Stimulated activated CD4-positive, alpha-beta T cell treated with anti-CD3 and anti-CD28 coated beads, Interleukin-15, amount 100 ng/mL, for 1 hour (primary cell): ENCODE results near the gene NAXD.
"Not testable (repeated sequence)": the region's sequence is repeated elsewhere in the genome, so short reads cannot be mapped to it uniquely, and the experiment has no call there.

Experiments used
- DNase-seq, 2 donors: peaks; one replicate each; pipeline ENCODE4 v3.0.0-alpha.2; 2020; ENCODE audit warnings: low read depth in 1 of 2, low spot score in 1 of 2

Gene NAXD

DNA sequence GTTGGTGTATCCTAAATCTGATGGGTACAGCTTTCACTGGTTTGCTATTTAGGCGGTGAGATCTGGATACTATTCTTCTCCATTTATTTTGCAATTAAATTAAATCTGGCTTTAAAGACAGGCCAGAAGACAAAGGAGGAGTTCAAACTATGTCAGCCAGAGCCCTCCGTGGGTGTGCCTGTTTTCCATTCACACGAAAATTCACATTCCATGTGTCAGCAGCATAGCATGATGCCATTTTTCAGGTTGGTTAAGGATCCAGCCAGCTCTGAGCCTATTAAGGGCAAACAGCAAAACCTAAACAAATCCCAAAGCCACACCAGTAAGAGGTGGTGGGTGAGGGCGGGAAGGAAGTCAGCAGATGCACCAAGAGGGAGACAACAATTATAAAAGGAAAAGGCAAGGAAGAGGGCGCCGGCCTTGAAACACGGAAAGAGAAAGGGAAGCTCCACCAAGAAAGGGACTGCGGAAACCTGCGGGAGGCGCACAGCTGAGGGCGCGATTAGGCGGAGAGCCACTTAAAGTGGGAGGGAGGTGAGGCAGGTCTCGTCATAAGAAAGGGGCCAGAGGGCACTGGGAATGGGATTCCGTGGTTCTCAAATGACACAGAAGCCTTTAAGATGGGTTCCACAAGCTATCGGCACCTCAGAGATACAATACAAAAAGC lies 47.6 kb downstream of the NAXD start:
- no peak for DNase-seq

DNA sequence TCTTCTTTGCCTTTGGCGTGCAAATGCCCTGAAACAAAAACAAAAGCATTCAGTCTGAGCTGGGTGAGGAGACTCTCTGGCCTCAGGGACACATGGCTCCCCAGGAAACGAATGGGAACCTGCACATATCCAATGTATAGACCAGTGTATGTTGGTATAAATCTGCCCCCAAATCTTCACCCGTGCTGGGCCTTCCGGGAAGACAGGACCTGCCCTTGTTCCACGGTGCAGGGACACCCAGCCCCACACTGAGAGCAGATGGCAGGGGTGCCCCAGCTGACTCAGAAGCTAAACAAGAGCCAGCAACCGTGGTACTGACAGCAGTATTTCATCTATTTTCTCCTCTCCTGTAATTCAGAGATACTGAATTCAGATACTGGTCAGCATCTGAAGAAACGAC lies 48.1 kb downstream of the NAXD start:
- no peak for DNase-seq

DNA sequence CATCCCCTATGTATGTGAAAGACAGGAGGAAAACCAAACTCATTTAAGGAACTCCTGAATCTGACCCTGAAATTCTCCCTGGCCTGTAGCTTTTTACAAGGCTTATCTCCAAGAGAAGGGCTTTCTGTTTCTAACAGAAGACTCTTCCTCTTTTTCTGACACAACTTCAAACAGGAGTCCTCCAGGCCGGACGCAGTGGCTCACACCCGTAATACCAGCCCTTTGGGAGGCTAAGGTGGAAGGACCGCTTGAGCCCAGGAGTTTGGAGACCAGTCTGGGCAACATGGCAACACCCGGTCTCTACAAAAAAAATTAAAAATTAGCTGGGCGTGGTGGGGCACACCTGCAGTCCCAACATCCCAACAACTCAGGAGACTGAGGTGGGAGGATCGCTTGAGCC lies 48.7 kb downstream of the NAXD start:
- DNase-seq, result no peak

DNA sequence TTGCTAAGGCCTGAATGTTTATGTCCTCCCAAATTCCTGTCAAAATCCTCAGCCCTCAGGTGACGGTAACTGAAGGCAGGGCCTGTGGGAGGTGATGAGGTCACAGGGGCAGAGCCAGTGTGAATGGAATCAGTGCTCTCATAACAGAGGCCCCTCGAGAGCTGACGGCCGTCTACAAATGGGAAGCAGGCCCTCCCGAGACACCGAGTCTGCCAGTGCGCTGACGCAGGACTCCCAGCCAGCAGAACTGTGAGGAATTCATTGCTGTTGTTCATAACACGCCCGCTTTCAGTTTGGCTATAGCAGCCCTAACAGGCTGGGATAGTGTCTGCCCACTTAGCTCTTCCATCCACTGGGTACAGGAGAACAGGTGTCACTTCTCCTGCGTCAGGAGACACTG lies 49.3 kb downstream of the NAXD start:
- no peak for DNase-seq

DNA sequence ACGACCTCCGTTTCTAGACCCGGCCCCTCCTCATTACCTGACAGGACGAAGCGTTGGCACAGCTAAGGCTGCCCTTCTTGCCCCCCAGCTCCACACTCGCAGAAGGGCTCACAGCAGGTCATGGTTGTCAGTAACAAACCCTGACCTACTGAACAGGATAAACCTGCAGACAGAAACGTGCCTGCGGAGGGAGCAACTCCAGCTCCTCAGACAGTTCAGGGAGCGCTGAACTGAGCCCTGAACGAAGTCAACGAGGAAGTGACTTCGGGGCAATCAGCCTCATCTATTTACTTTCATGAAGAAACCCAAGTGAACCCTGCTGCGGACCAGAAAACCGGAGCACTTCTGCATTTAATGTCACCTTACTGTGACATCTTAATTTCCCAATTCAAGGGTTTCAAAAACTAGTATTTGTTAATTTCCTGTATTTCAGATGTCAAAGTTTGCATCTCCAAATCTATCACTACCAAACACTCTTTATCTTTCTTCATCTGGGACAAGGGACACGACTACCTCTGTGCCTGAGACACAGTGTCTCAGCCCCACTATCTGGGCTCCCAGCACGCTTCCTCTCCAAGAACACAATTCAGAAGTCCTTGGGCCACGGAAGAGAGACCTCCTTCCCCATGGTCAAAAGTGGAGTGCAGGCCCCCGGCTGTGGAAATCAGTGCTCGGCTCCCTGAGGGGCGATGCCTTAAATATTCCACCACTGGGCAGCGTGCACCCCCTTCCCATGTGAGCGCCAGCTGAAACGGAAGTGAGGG lies 50.3 kb downstream of the NAXD start:
- DNase-seq, result no peak

DNA sequence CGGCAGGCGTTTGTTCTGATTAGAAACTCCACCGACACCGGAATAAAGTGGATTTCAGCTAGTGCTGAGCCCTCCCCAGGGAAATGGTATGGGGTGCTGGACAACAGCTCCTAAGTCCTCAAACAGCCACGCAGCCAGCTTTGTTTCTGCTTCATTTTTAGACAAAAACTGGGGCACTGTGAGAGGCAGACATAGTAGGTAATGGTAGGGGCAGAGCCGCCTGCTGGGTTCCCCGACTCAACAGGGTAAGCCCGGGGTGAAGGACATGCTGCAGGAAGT lies 50.8 kb downstream of the NAXD start:
- no peak for DNase-seq

DNA sequence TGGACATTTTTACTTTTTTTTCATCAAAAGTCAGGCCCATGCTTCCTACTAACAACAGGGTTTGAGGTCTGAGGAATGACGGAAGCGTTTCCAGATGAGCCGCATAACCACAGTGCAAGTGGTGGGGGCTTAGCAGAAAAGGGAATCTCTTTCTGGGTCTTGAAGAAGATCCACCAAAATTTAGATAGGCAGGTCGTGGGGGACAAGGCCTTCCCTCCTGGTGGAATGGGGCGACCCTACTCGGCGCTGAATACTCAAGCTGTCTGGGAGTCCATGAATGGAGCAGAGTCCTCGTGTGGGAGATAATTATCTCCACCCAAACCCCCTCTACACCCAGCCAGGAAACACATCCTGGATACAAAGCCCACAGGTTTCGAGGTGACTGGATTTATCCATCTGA lies 53.7 kb downstream of the NAXD start:
- no peak for DNase-seq

DNA sequence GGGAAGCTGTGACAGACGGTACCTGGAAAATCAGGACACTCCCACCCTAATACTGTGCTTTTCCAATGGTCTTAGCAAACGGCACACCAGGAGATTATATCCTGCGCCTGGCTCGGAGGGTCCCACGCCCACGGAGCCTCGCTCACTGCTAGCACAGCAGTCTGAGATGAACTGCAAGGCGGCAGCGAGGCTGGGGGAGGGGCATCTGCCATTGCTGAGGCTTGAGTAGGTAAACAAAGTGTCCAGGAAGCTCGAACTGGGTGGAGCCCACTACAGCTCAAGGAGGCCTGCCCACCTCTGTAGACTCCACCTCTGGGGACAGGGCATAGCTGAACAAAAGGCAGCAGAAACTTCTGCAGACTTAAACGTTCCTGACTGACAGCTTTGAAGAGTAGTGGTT lies 54.5 kb downstream of the NAXD start:
- DNase-seq, result not testable (repeated sequence)

DNA sequence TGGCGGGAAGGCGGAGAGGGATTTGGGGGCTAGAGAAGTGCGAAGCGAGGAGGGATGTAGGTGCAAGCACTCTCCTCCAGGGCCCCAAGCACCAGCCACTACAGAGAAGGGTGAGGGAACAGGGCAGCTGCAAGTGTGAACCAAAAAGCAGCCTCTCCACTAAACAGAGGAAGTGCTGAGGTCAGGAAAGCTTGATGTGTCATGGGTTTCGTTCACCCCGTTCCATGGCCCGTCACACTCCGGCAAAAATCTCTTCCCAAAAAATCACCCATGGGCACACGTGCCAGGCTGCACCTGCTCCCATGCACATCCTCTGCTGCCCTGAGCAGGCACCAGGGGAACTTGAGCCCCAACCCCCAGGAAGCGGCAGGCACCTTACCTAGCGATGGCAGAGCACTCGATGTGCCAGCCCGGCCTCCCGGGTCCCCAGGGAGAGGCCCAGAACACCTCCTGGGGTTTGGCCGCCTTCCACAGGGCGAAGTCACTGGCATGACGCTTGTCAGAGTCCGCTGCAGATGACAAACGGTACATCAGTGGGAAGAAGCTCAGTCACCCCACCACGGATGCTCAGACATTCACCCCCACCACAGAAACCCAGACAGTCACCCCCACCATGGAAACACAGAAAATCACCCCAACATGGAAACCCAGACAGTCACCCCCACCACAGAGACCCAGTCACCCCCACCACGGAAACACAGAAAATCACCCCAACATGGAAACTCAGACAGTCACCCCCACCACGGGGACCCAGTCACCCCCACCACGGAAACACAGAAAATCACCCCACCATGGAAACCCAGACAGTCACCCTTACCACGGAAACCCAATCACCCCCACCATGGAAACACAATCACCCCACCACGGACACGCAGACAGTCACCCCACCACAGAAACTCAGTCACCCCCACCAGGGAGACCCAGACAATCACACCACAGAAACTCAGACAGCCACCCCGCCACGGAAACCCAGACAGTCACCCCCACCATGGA lies 61.5 kb downstream of the NAXD start:
- no peak for DNase-seq

DNA sequence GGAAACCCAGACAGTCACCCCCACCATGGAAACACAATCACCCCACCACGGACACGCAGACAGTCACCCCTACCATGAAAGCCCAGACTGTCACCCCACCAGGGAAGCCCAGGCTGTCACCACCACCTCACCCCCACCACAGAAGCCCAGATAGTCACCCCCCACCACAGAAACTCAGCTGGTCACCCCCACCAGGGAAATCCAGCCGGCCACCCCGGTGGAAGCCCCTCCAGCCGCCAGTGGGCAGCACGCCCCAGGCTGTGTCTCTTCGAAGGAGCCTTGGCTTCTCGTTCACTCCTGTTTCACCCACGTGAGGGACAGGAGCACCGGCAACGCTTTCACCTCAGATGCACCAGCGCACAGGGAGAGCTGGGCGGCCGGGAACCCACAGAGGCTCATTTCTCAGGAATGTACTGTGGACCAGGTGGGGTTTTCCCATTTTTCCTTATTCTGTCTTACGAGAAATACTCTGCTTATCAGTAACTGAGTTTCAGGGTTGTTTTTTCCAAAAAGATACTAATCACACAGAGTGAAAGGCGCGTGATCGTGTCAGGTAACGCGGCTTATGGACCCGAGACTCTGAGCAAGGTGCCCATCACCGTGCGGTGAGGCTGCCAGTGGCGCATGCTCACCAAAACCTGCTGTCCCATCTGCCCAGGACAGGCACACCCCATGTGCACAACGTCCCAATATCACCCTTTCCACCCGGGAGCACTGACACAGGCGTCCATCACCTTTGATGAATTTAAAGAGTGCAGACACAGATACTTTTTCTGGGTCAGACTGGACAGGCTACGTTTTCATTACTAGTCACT lies 62.6 kb downstream of the NAXD start:
- DNase-seq, result no peak

DNA sequence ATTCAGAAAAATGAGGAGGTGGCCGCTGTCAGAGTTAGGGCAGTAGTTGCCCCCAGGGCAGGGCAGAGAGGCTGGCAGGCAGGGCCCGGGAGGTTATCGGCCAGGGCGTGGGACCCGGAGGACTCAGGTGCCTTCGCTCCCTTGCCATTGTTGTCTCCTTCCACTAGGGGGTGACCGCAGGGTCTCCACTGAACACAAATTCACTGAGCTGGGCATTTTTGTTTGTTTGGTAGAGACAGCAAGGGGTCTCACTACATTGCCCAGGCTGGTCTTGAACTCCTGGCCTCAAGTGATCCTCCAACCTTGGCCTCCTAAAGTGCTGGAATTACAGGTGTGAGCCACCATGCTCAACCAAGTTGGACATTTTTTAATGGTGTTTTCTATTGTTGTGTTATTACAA lies 65.5 kb downstream of the NAXD start:
- no peak for DNase-seq

DNA sequence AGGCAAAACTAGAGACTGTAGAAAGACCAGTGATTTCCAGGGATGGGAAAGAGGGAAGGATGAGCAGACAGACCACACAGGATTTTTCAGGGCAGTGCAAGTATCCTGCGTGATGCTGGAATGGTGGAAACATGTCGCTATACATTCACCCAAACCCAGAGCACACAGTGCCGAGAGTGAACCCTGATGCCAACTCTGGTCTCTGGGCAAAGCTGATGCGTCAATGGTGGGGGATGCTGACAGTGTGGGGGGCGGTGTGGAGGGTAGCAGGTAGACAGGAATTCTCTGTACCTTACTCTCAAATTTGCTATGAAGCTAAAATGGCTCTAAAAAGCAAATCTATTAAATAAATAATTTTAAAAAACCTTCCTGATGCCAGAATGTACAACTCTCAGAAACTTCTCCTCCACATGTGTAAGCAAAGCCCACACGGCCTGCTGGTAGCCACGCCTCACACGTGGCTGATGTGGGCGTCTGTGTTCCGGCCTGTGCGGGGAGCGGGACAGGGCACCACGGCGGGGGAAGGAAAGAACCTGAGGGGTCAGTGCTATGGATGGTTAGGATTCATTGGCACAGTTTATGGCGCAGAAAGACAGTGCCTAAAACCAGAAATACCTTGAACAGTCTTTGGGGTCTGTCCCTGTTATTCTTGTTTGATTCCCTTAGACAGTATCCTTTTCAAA lies 66.7 kb downstream of the NAXD start:
- DNase-seq, result no peak

DNA sequence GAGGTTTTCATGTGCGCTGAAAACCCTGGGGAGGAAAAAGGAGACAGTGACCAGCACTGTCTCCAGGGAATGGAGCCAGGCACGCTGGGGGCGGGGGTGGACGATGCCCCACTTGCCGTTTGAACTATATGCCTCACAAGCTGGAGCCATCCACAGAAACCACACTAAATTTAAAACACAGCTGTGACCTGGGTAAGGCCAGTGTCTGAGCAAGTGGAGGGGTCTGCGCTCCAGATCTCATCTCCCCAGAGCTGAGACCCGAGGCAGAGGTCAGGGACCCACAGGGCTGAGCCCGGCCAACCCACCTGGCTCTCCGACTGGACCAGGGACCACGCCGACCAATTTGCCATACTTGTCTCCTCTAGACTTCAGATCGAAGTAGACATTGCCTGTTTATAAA lies 67.4 kb downstream of the NAXD start:
- no peak for DNase-seq

DNA sequence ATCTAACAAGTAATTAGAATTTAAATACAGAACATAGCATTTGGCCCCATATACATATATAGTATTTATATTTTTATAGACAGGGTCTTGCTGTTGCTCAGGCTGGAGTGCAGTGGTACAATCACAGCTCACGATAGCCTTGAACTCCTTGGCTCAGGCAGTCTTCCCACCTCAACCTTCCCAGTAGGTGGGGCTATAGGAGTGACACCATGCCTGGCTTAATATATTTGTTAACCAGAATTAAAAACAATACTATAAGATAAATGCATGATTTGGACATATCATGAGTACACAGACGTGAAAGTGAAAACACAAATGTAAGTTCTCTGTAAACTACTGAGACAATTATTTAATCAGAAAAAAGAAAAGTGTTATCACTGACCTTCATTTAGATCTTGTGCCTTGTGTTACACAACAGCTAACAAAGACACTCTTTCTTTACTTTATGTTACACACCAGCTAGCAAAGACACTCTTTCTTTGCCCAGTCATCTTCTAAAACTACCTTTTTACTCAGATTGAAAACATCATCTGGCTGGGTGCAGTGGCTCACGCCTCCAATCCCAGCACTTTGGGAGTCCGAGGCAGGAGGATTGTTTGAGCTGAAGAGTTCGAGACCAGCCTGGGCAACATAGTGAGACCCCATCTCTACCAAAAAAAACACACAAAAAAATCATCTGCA lies 68.0 kb downstream of the NAXD start:
- no peak for DNase-seq

DNA sequence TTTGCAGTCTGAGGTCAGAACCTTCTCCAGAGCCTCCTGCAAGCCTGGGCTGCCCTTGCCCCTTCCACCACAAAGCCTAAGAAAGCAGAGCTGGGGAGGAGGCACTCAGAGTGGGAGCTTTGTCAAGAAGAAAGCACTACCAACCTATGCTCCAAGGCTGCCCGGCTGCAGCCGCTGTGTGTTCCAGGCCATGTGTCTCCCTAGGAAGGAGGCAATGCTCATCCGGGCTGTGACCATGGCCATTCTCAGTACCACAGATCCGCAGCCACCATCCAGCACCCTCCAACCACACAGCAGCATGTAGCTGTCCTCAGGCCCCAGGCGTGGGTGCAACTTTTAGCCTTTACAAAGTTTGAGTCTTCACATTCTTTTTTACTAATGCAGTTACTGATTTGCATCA lies 68.6 kb downstream of the NAXD start:
- DNase-seq, result no peak

DNA sequence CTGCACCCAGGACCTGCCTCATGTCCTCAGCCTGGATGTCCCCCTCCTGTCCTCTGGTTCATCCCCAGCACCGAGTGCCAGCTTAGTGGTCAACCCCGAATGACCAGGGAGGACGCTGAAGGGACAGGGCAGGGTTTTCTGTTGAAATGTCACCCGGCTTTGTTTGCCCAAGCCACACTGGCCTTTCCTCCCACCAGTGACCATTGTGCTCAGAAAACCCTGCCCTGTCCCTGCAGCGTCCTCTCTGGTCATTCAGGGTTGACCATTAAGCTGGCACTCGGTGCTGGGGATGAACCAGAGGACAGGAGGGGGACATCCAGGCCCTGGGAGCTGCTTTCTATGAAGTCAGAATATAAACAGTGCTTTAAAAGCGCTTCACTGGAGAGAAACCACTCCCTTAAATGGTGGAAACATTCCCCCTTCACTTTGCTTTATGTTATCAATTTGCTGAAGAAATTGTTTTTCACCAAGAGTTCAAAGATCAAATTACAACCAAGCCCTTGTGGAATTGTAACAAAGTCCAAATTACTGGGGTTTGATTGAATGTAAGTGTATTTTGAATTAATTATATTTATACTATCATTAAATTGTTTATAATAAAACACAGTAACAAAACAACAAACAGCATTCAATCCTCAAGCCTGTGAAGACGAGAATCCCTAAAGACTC lies 69.2 kb downstream of the NAXD start:
- no peak for DNase-seq

DNA sequence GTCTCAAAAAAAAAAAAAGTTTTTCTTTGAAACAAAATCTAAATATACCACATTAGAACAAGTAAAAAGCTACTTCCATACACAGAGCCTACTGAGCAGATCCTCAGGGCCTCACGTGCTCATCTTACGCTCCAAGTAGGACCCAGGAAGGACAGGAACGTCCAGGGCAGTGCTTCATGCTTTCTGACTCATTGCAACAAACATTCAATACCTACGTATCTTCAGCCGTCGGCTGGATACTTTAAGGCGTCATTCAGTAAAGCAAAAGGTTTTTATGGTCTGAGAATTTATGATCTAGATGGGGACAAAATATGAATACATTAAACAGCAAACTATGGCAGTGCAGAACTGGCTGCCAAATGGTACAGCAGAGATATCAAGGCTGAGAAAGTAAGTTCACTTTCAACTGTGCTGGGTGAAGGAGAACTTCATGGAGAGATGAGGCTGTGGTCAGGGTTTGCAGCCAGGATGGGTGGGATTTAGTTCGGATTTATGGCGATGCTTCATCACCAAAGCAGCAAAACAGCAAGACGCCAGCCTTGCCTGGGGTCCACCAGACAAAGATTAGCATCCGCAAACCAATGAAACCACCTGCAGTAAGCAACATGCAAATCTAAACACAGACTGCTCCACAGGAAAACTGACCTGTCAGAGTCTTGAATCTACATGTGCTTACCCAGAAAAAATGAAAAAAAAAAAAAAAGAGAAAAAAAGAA lies 70.1 kb downstream of the NAXD start:
- DNase-seq, result no peak

DNA sequence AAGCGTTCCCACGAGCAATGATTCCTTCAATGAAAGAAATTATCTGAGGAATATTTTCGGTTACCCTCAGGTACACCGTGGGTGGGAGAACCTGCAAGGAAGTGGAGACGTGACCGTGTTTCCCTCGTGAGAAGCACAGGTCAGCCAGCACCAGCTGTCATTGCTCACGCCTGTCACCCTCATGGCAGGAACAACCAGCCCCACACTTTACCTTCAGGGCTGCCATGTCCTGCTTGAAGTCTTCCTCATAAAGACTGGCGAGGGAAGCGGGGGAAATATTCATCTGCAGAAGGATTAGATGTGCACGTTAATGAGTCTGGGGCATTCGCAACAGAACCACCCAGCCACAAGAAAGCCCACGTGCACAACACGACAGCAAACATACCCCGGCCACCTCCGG lies 72.4 kb downstream of the NAXD start:
- no peak for DNase-seq

DNA sequence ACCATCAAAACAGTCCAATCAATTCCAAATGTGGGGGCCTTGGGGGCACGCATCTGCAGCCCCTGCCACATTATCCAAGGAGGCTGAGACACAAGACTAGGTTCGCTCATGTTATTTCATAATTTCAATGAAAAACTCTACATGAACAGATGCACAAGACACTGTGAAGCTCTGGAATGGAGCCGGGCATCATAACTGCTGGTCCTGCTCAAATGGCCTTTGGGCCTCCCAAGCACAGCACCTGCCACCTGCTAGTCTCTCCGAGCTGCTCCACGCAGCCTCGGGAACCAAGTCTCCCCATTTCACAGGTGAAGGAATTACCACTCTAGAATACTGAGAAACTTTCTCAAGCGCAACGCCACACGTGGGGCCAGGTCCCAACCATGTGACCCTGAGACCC lies 73.7 kb downstream of the NAXD start:
- DNase-seq, result no peak
